Mesothelial cell of epicardium (in vitro differentiated cells): ENCODE results near the gene PCSK5. TPM values are rescaled to one million over a fixed set of nuclear protein-coding genes. Genes with fewer than 3 reads are reported as not detected.

Experiments used
- DNase-seq, 2 experiments: peaks; one replicate each; pipeline ENCODE4 v3.0.0; 2021; ENCODE audit warnings: low spot score in 2 of 2; ENCODE audit not compliant: unreplicated experiment in 2 of 2
- H3K27ac Mint-ChIP-seq: 2 replicates; pipeline ENCODE4 v1.8.0; 2021; ENCODE audit warnings: mixed read lengths
- H3K27me3 Mint-ChIP-seq: 2 replicates; pipeline ENCODE4 v1.8.0; 2021; ENCODE audit warnings: low read depth, mixed read lengths
- H3K36me3 Mint-ChIP-seq: 2 replicates; pipeline ENCODE4 v1.8.0; 2021; ENCODE audit warnings: mixed read lengths
- H3K4me1 Mint-ChIP-seq: 2 replicates; pipeline ENCODE4 v1.8.0; 2021; ENCODE audit warnings: mixed read lengths
- H3K4me3 Mint-ChIP-seq: 2 replicates; pipeline ENCODE4 v1.8.0; 2021; ENCODE audit warnings: mild to moderate bottlenecking, moderate library complexity, mixed read lengths
- H3K9me3 Mint-ChIP-seq: 2 replicates; pipeline ENCODE4 v1.8.0; 2021; ENCODE audit warnings: mixed read lengths
- total RNA-seq: library from RNA; stranded (reverse); gene quantifications from 3 replicates; pipeline ENCODE4 v1.2.1, GENCODE V29; 2021
- TF ChIP-seq, protein P1 (sequence below): fragments of 200-600 bp; sonication (generic); IDR thresholded peaks from one replicate; pipeline ENCODE4 v1.5.0; 2021; ENCODE audit warnings: antibody characterized with exemption; ENCODE audit not compliant: unreplicated experiment

Gene PCSK5
- total RNA-seq, 1 donor from 2014 or later = 15.7 TPM

DNA sequence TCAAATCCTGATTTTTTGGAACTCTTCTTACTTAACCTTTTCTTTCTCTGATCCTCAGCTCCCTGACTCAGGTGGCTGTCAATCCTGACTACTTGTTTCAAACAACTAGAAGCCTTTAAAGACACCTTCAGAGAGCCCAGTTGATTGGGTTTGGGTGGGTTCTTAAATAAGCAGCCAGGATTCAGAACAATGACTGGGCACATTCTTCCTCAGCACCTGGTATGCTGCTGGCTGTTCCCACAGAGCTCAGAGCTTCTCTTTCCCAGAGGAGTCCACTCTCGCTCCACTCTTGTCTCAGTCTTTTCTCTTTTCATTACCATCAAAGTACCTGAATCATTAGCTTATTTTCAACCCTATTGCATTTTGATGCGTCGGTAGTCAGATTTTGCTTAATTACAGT is 22.5 kb downstream of the PCSK5 start:
- H3K9me3 Mint-ChIP-seq = no peaks in the 10 kb centered on the region
- DNase-seq = no peak
- H3K4me3 Mint-ChIP-seq = no peak overlapping the region
- H3K27me3 Mint-ChIP-seq = peaks cover 2% of the 10 kb centered on the region
- H3K27ac Mint-ChIP-seq = no peak overlapping the region
- H3K36me3 Mint-ChIP-seq = no peaks in the 10 kb centered on the region
- TF ChIP-seq, protein P1, sequence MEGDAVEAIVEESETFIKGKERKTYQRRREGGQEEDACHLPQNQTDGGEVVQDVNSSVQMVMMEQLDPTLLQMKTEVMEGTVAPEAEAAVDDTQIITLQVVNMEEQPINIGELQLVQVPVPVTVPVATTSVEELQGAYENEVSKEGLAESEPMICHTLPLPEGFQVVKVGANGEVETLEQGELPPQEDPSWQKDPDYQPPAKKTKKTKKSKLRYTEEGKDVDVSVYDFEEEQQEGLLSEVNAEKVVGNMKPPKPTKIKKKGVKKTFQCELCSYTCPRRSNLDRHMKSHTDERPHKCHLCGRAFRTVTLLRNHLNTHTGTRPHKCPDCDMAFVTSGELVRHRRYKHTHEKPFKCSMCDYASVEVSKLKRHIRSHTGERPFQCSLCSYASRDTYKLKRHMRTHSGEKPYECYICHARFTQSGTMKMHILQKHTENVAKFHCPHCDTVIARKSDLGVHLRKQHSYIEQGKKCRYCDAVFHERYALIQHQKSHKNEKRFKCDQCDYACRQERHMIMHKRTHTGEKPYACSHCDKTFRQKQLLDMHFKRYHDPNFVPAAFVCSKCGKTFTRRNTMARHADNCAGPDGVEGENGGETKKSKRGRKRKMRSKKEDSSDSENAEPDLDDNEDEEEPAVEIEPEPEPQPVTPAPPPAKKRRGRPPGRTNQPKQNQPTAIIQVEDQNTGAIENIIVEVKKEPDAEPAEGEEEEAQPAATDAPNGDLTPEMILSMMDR = no peak
- peaks cover 15% of the 10 kb centered on the region for H3K4me1 Mint-ChIP-seq

DNA sequence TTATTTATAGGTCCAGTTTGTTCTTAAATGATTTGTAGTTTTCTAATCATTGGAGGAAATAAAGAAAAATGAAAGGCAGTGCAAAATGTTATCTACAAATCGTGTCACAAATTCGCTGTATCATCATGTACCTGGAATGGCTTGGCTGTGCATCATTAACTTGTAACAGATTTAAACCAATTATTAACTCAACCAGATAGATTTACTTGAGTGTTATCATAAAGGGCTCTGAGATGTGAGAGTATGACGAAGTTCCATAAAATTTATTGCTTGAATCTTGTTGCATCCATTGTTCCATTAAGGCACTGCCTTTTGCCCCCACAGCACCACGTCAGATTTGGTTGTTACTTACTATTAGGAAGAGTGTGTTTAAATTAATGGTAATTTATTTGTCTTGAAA is 23.5 kb downstream of the PCSK5 start:
- Mint-ChIP-seq H3K36me3 (no peaks in the 10 kb centered on the region), H3K4me3 (no peak overlapping the region), H3K9me3 (no peaks in the 10 kb centered on the region), H3K27ac (no peak overlapping the region), H3K27me3 (peaks cover 2% of the 10 kb centered on the region), H3K4me1 (peaks cover 15% of the 10 kb centered on the region)
- TF ChIP-seq, protein P1 = no peak
- no peak for DNase-seq

DNA sequence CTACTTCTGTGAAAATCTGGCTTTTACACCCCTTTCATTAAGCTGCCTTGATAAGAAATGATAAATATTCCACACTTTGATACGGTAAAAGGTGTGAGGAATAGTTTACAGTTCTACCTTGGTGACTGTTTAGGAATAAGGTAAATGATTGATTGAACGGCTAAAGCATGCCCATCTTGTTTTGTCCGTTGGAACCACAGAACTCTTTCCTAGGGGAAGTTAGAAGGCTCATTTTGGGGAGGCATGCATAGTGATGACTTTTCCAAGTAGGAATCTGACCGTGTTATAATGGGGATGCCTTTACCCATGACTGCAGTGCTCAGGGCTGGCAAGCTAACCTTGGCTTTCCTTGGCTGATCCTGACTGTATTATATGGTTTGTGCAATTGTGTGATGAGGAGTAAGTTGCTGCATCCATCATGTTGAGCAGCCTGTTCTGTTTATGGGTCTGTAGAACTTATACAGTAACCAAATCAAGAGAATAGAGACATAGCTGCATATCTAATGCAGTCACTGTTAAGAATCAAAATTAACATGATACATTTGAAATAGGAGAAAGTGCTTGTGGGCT is 24.5 kb downstream of the PCSK5 start:
- Mint-ChIP-seq H3K4me3 (no peak overlapping the region), H3K36me3 (no peaks in the 10 kb centered on the region), H3K4me1 (peaks cover 15% of the 10 kb centered on the region), H3K9me3 (no peaks in the 10 kb centered on the region), H3K27me3 (peaks cover 2% of the 10 kb centered on the region), H3K27ac (no peak overlapping the region)
- no peak for DNase-seq
- TF ChIP-seq, protein P1 = no peak

DNA sequence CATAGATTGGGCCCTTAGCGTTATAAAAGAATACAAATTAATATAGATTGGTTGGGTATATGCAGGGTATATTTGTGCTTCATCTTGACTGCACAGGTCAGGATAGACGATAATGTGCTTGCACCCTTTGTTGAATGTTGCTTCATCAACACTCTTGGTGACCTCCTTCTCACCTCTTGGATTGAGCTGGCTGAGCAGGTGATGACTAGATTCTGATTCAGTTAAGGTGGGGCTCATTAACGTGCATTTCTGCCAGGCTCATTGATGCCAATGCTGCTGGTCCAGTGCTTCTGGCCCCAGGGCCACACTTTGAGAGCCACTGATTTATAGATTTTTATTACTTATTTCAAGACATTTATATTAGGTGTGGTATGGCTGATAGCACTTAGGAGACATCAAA is 27.7 kb downstream of the PCSK5 start:
- DNase-seq = no peak
- TF ChIP-seq, protein P1 = no peak
- H3K9me3 Mint-ChIP-seq = peaks cover 9% of the 10 kb centered on the region
- peaks cover 17% of the 10 kb centered on the region for H3K4me1 Mint-ChIP-seq
- no peak overlapping the region for H3K27ac Mint-ChIP-seq
- no peaks in the 10 kb centered on the region for H3K27me3 Mint-ChIP-seq
- H3K36me3 Mint-ChIP-seq = no peaks in the 10 kb centered on the region
- no peak overlapping the region for H3K4me3 Mint-ChIP-seq

DNA sequence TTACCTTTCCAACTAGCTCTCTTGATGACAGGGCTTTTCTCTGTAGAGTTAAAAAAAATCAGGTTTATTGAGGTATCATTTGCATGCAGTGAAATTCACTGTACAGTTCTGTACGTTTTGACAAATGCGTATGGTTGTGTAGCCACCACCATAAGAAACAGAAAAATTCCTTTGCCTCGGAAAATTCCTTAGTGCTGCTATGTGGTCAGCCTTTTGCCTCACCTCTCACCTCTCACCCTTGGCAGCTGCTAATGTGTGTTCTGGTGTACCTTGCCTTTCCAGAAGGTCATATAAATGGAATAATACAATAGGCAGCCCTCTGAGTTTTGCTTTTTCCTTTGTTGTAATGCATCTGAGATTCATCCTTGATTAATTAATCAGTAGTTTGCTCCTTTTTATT is 28.4 kb downstream of the PCSK5 start:
- TF ChIP-seq, protein P1 = no peak
- H3K27ac Mint-ChIP-seq = no peak overlapping the region
- no peak for DNase-seq
- no peaks in the 10 kb centered on the region for H3K27me3 Mint-ChIP-seq
- H3K36me3 Mint-ChIP-seq = peaks cover 2% of the 10 kb centered on the region
- H3K9me3 Mint-ChIP-seq = peaks cover 14% of the 10 kb centered on the region
- H3K4me3 Mint-ChIP-seq = no peak overlapping the region
- H3K4me1 Mint-ChIP-seq = peaks cover 17% of the 10 kb centered on the region
